GM23338 (cell line): ENCODE measurements around the gene PPFIBP1. TPM values are rescaled to one million over a fixed set of nuclear protein-coding genes. Genes with fewer than 3 reads are reported as not detected.

Source experiments
- ATAC-seq: fragments of 200-7000 bp; cut with Tn5 transposase; 3 replicates; pipeline ENCODE4 v1.9.1; 2020
- DNase-seq: peaks from one replicate; pipeline ENCODE4 v3.0.0-alpha.2; 2015; ENCODE audit warnings: low spot score
- H2AFZ ChIP-seq: fragments of 200-600 bp; sonication (generic); 2 replicates; pipeline ENCODE4 v1.8.0; 2016; ENCODE audit warnings: antibody characterized with exemption, mild to moderate bottlenecking, moderate library complexity
- H3F3A ChIP-seq: fragments of 200-600 bp; sonication (generic); replicated peaks from 2 replicates; pipeline ENCODE4 v1.8.0; 2017; ENCODE audit warnings: antibody characterized with exemption, mixed run types, low read depth
- H3K27ac ChIP-seq: fragments of 200-600 bp; sonication (generic); 2 replicates; pipeline ENCODE4 v1.6.1; 2016; ENCODE audit warnings: low read depth
- H3K27me3 ChIP-seq: fragments of 200-600 bp; sonication (generic); 2 replicates; pipeline ENCODE4 v1.8.0; 2016; ENCODE audit warnings: mild to moderate bottlenecking, mixed run types, moderate library complexity; ENCODE audit not compliant: insufficient read depth
- H3K36me3 ChIP-seq: fragments of 200-600 bp; sonication (generic); 2 replicates; pipeline ENCODE4 v1.8.0; 2016; ENCODE audit warnings: mild to moderate bottlenecking; ENCODE audit not compliant: insufficient read depth
- H3K4me1 ChIP-seq: fragments of 200-600 bp; sonication (generic); 2 replicates; pipeline ENCODE4 v1.8.0; 2016; ENCODE audit warnings: mild to moderate bottlenecking, moderate library complexity; ENCODE audit not compliant: insufficient read depth
- H3K4me2 ChIP-seq: fragments of 200-600 bp; sonication (generic); 2 replicates; pipeline ENCODE4 v1.7.1; 2017; ENCODE audit warnings: mixed run types
- H3K4me3 ChIP-seq: fragments of 200-600 bp; sonication (generic); 2 replicates; pipeline ENCODE4 v1.6.1; 2016; ENCODE audit warnings: mixed run types
- H3K79me2 ChIP-seq: fragments of 200-600 bp; sonication (generic); replicated peaks from 2 replicates; pipeline ENCODE4 v1.8.0; 2017; ENCODE audit warnings: mild to moderate bottlenecking; ENCODE audit not compliant: insufficient read depth
- H3K9me2 ChIP-seq: fragments of 200-600 bp; sonication (generic); 2 replicates; pipeline ENCODE4 v1.8.0; 2017; ENCODE audit not compliant: insufficient read depth
- H4K20me1 ChIP-seq: fragments of 200-600 bp; sonication (generic); replicated peaks from 2 replicates; pipeline ENCODE4 v1.8.0; 2017; ENCODE audit warnings: mild to moderate bottlenecking; ENCODE audit not compliant: insufficient read depth
- H3K27ac Mint-ChIP-seq: 2 replicates; pipeline ENCODE4 v1.8.0; 2020; ENCODE audit warnings: inconsistent platforms, mild to moderate bottlenecking, moderate library complexity, mixed read lengths
- H3K27me3 Mint-ChIP-seq: 3 replicates; pipeline ENCODE4 v1.8.0; 2022; ENCODE audit warnings: low read depth, mild to moderate bottlenecking, moderate library complexity, mixed read lengths, inconsistent platforms; ENCODE audit not compliant: insufficient read depth, poor library complexity
- H3K36me3 Mint-ChIP-seq: 3 replicates; pipeline ENCODE4 v1.8.0; 2021; ENCODE audit warnings: low read depth, mild to moderate bottlenecking, inconsistent platforms, moderate library complexity, mixed read lengths
- H3K4me1 Mint-ChIP-seq: 3 replicates; pipeline ENCODE4 v1.8.0; 2020; ENCODE audit warnings: mild to moderate bottlenecking, inconsistent platforms, mixed read lengths
- H3K4me3 Mint-ChIP-seq: 3 replicates; pipeline ENCODE4 v1.8.0; 2021; ENCODE audit warnings: moderate library complexity, mild to moderate bottlenecking, inconsistent platforms, mixed read lengths
- H3K9me3 Mint-ChIP-seq: 3 replicates; pipeline ENCODE4 v1.8.0; 2020; ENCODE audit warnings: moderate library complexity, mild to moderate bottlenecking, inconsistent platforms, mixed read lengths
- CREB1 ChIP-seq: fragments of 250-450 bp; sonication (Bioruptor Pico); IDR thresholded peaks from 2 replicates; pipeline ENCODE4 v1.5.0; 2020; ENCODE audit warnings: low read depth, mild to moderate bottlenecking, moderate library complexity
- CTCF ChIP-seq, 2 experiments: fragments of 200-600 bp in 1 of 2; sonication (generic) in 1 of 2; conservative IDR thresholded peaks; 2 replicates each; pipeline versions ENCODE4 v1.5.1 to v1.6.1; 2016 to 2017; ENCODE audit warnings: antibody characterized with exemption in 2 of 2, low read depth in 2 of 2, mild to moderate bottlenecking in 2 of 2, moderate library complexity in 1 of 2
- ETS1 ChIP-seq: IDR thresholded peaks from 2 replicates; pipeline ENCODE4 v1.6.1; 2016; ENCODE audit warnings: antibody characterized with exemption
- EZH2 ChIP-seq: fragments of 200-600 bp; sonication (generic); IDR thresholded peaks from one replicate; pipeline ENCODE4 v1.8.0; 2017; ENCODE audit warnings: antibody characterized with exemption, mild to moderate bottlenecking, low read depth; ENCODE audit not compliant: unreplicated experiment
- EZH2phosphoT487 ChIP-seq: fragments of 200-600 bp; sonication (generic); IDR thresholded peaks from one replicate; pipeline ENCODE4 v1.8.1; 2018; ENCODE audit warnings: antibody characterized with exemption; ENCODE audit not compliant: unreplicated experiment
- JUNB ChIP-seq: IDR thresholded peaks from one replicate; pipeline ENCODE4 v1.6.1; 2016; ENCODE audit warnings: antibody characterized with exemption; ENCODE audit not compliant: unreplicated experiment
- NANOG ChIP-seq: IDR thresholded peaks from 2 replicates; pipeline ENCODE4 v1.6.1; 2016; ENCODE audit warnings: antibody characterized with exemption, borderline replicate concordance
- POLR2AphosphoS5 ChIP-seq: IDR thresholded peaks from 2 replicates; pipeline ENCODE4 v1.6.1; 2016; ENCODE audit warnings: antibody characterized with exemption, low read depth
- STAT1 ChIP-seq: IDR thresholded peaks from one replicate; pipeline ENCODE4 v1.6.1; 2016; ENCODE audit warnings: antibody characterized with exemption; ENCODE audit not compliant: unreplicated experiment
- ZNF114 ChIP-seq: fragments of 250-450 bp; sonication (Bioruptor Pico); IDR thresholded peaks from 2 replicates; pipeline ENCODE4 v1.5.0; 2020; ENCODE audit warnings: mild to moderate bottlenecking, moderate library complexity
- ZNF331 ChIP-seq: fragments of 250-450 bp; sonication (Bioruptor Pico); IDR thresholded peaks from 2 replicates; pipeline ENCODE4 v1.5.0; 2020; ENCODE audit warnings: low read depth, mild to moderate bottlenecking, moderate library complexity
- polyA plus RNA-seq: library from polyadenylated mRNA; unstranded; fragments of >200 nt; fragmentation: Nextera tagmentation; extraction: Ambion mirVana; gene quantifications from 2 replicates; pipeline ENCODE4 v1.2.1, GENCODE V29; 2016
- total RNA-seq: library from RNA; depleted of rRNA; stranded (reverse); fragments of >200 nt; shearing (Covaris generic); gene quantifications from 2 replicates; pipeline ENCODE4 v1.2.3, GENCODE V29; 2014
- TF ChIP-seq, protein P1 (sequence below): IDR thresholded peaks from one replicate; pipeline ENCODE4 v1.6.1; 2018; ENCODE audit warnings: antibody characterized with exemption; ENCODE audit not compliant: unreplicated experiment
- TF ChIP-seq, protein P2 (sequence below): fragments of 250-450 bp; sonication (Bioruptor Pico); IDR thresholded peaks from 2 replicates; pipeline ENCODE4 v1.5.0; 2020; ENCODE audit warnings: mild to moderate bottlenecking, moderate library complexity

The PPFIBP1 gene
- total and polyA plus RNA-seq, 2 experiments from 2014 or later: 33.2 to 41.9 TPM

GRCh38 chr12:27639265-27639664 is 115.3 kb downstream of the PPFIBP1 start:
- Histone ChIP-seq H3K27me3 (no peaks in the 10 kb centered on the region), H3K27ac (no peak overlapping the region), H3K4me1 (no peaks in the 10 kb centered on the region), H2AFZ (no peak overlapping the region), H3K36me3 (no peaks in the 10 kb centered on the region), H3F3A (no peaks in the 10 kb centered on the region), H3K4me3 (no peak overlapping the region), H4K20me1 (no peaks in the 10 kb centered on the region), H3K79me2 (no peaks in the 10 kb centered on the region), H3K9me2 (no peaks in the 10 kb centered on the region), H3K4me2 (no peak overlapping the region)
- DNase-seq: no peak
- Mint-ChIP-seq H3K36me3 (no peaks in the 10 kb centered on the region; the same call in 2 of the 3 replicates), H3K4me3 (no peak overlapping the region), H3K27me3 (no peaks in the 10 kb centered on the region), H3K27ac (no peak overlapping the region), H3K4me1 (peaks cover 4% of the 10 kb centered on the region; the same call in 2 of the 3 replicates), H3K9me3 (no peaks in the 10 kb centered on the region)
- TF ChIP-seq, protein P1, sequence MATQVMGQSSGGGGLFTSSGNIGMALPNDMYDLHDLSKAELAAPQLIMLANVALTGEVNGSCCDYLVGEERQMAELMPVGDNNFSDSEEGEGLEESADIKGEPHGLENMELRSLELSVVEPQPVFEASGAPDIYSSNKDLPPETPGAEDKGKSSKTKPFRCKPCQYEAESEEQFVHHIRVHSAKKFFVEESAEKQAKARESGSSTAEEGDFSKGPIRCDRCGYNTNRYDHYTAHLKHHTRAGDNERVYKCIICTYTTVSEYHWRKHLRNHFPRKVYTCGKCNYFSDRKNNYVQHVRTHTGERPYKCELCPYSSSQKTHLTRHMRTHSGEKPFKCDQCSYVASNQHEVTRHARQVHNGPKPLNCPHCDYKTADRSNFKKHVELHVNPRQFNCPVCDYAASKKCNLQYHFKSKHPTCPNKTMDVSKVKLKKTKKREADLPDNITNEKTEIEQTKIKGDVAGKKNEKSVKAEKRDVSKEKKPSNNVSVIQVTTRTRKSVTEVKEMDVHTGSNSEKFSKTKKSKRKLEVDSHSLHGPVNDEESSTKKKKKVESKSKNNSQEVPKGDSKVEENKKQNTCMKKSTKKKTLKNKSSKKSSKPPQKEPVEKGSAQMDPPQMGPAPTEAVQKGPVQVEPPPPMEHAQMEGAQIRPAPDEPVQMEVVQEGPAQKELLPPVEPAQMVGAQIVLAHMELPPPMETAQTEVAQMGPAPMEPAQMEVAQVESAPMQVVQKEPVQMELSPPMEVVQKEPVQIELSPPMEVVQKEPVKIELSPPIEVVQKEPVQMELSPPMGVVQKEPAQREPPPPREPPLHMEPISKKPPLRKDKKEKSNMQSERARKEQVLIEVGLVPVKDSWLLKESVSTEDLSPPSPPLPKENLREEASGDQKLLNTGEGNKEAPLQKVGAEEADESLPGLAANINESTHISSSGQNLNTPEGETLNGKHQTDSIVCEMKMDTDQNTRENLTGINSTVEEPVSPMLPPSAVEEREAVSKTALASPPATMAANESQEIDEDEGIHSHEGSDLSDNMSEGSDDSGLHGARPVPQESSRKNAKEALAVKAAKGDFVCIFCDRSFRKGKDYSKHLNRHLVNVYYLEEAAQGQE: no peak
- TF ChIP-seq, protein P2, sequence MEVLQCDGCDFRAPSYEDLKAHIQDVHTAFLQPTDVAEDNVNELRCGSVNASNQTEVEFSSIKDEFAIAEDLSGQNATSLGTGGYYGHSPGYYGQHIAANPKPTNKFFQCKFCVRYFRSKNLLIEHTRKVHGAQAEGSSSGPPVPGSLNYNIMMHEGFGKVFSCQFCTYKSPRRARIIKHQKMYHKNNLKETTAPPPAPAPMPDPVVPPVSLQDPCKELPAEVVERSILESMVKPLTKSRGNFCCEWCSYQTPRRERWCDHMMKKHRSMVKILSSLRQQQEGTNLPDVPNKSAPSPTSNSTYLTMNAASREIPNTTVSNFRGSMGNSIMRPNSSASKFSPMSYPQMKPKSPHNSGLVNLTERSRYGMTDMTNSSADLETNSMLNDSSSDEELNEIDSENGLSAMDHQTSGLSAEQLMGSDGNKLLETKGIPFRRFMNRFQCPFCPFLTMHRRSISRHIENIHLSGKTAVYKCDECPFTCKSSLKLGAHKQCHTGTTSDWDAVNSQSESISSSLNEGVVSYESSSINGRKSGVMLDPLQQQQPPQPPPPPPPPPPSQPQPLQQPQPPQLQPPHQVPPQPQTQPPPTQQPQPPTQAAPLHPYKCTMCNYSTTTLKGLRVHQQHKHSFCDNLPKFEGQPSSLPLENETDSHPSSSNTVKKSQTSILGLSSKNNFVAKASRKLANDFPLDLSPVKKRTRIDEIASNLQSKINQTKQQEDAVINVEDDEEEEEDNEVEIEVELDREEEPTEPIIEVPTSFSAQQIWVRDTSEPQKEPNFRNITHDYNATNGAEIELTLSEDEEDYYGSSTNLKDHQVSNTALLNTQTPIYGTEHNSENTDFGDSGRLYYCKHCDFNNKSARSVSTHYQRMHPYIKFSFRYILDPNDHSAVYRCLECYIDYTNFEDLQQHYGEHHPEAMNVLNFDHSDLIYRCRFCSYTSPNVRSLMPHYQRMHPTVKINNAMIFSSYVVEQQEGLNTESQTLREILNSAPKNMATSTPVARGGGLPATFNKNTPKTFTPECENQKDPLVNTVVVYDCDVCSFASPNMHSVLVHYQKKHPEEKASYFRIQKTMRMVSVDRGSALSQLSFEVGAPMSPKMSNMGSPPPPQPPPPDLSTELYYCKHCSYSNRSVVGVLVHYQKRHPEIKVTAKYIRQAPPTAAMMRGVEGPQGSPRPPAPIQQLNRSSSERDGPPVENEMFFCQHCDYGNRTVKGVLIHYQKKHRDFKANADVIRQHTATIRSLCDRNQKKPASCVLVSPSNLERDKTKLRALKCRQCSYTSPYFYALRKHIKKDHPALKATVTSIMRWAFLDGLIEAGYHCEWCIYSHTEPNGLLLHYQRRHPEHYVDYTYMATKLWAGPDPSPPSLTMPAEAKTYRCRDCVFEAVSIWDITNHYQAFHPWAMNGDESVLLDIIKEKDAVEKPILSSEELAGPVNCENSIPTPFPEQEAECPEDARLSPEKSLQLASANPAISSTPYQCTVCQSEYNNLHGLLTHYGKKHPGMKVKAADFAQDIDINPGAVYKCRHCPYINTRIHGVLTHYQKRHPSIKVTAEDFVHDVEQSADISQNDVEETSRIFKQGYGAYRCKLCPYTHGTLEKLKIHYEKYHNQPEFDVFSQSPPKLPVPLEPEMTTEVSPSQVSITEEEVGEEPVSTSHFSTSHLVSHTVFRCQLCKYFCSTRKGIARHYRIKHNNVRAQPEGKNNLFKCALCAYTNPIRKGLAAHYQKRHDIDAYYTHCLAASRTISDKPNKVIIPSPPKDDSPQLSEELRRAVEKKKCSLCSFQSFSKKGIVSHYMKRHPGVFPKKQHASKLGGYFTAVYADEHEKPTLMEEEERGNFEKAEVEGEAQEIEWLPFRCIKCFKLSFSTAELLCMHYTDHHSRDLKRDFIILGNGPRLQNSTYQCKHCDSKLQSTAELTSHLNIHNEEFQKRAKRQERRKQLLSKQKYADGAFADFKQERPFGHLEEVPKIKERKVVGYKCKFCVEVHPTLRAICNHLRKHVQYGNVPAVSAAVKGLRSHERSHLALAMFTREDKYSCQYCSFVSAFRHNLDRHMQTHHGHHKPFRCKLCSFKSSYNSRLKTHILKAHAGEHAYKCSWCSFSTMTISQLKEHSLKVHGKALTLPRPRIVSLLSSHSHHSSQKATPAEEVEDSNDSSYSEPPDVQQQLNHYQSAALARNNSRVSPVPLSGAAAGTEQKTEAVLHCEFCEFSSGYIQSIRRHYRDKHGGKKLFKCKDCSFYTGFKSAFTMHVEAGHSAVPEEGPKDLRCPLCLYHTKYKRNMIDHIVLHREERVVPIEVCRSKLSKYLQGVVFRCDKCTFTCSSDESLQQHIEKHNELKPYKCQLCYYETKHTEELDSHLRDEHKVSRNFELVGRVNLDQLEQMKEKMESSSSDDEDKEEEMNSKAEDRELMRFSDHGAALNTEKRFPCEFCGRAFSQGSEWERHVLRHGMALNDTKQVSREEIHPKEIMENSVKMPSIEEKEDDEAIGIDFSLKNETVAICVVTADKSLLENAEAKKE (CRISPR knock-in tag): no peak
- no peak for TF ChIP-seq POLR2AphosphoS5
- no peak for TF ChIP-seq CTCF (conservative IDR thresholded peaks at IDR 0.05; ENCODE audit: low read depth in 2 of 2)
- no peak for TF ChIP-seq EZH2
- TF ChIP-seq CREB1 (CRISPR knock-in tag): no peak
- no peak for TF ChIP-seq NANOG
- no peak for TF ChIP-seq JUNB
- no peak for TF ChIP-seq ZNF114 (CRISPR knock-in tag)
- TF ChIP-seq STAT1: no peak
- TF ChIP-seq ZNF331: no peak
- TF ChIP-seq ETS1: no peak
- TF ChIP-seq EZH2phosphoT487: no peak
- ATAC-seq: no peak
